SU-DHL-6 (cell line): Measurements from ENCODE around the gene NYAP2.

Experiments
- H2AFZ ChIP-seq: fragments of 200-600 bp; sonication (generic); 2 replicates; pipeline ENCODE4 v1.6.1; 2014; ENCODE audit warnings: low read depth, mild to moderate bottlenecking, moderate library complexity, mixed read lengths, antibody characterized with exemption, low read length; ENCODE audit not compliant: severe bottlenecking
- H3F3A ChIP-seq: fragments of 200-600 bp; shearing (Covaris generic); 2 replicates; pipeline ENCODE4 v1.6.0; 2016; ENCODE audit warnings: antibody characterized with exemption, mild to moderate bottlenecking; ENCODE audit not compliant: insufficient read depth
- H3K27ac ChIP-seq: fragments of 200-600 bp; sonication (generic); 2 replicates; pipeline ENCODE4 v1.5.1; 2016; ENCODE audit warnings: low read depth, mild to moderate bottlenecking, low read length, moderate library complexity, mixed read lengths
- H3K27me3 ChIP-seq: fragments of 200-600 bp; sonication (generic), shearing (Covaris generic); 2 replicates; pipeline ENCODE4 v1.6.0; 2014; ENCODE audit warnings: mild to moderate bottlenecking, low read length
- H3K36me3 ChIP-seq: fragments of 200-600 bp; sonication (generic); 2 replicates; pipeline ENCODE4 v1.6.1; 2014; ENCODE audit warnings: mild to moderate bottlenecking, low read length, mixed read lengths
- H3K4me2 ChIP-seq: fragments of 300-600, 200-600 bp; shearing (Covaris generic), sonication (generic); 2 replicates; pipeline ENCODE4 v1.6.0; 2014; ENCODE audit warnings: low read length, low read depth, mild to moderate bottlenecking; ENCODE audit not compliant: poor library complexity, severe bottlenecking
- H3K4me3 ChIP-seq: fragments of 200-600 bp; sonication (generic); 2 replicates; pipeline ENCODE4 v1.5.1; 2014; ENCODE audit warnings: antibody characterized with exemption, low read length, mild to moderate bottlenecking, mixed read lengths; ENCODE audit not compliant: insufficient read depth, poor library complexity, severe bottlenecking
- H3K79me2 ChIP-seq: fragments of 200-600 bp; sonication (generic); 2 replicates; pipeline ENCODE4 v1.6.1; 2014; ENCODE audit warnings: mild to moderate bottlenecking, low read length, moderate library complexity; ENCODE audit not compliant: insufficient read depth
- H3K9ac ChIP-seq: fragments of 200-600 bp; sonication (generic); 2 replicates; pipeline ENCODE4 v1.7.0; 2014; ENCODE audit warnings: mild to moderate bottlenecking, low read length
- H3K9me2 ChIP-seq: fragments of 200-600 bp; sonication (generic); replicated peaks from 2 replicates; pipeline ENCODE4 v1.6.1; 2014; ENCODE audit warnings: low read length; ENCODE audit not compliant: insufficient read depth
- H3K9me3 ChIP-seq: fragments of 200-600 bp; sonication (generic); 2 replicates; pipeline ENCODE4 v1.6.1; 2014; ENCODE audit warnings: low read length, mixed read lengths; ENCODE audit not compliant: insufficient read depth
- H4K20me1 ChIP-seq: fragments of 200-600 bp; sonication (generic); 2 replicates; pipeline ENCODE4 v1.6.1; 2014; ENCODE audit warnings: low read depth, mild to moderate bottlenecking, antibody characterized with exemption, low read length, moderate library complexity, mixed read lengths
- CTCF ChIP-seq: fragments of 200-600 bp; sonication (generic); IDR thresholded peaks from one replicate; pipeline ENCODE4 v1.5.1; 2017; ENCODE audit warnings: antibody characterized with exemption, mild to moderate bottlenecking, low read length, moderate library complexity; ENCODE audit not compliant: insufficient read depth, poor library complexity, severe bottlenecking
- EZH2phosphoT487 ChIP-seq: fragments of 200-600 bp; sonication (generic), shearing (Covaris generic); conservative IDR thresholded peaks from 2 replicates; pipeline ENCODE4 v1.6.1; 2018; ENCODE audit warnings: mild to moderate bottlenecking, antibody characterized with exemption, low read length, moderate library complexity, mixed read lengths

Gene NYAP2

GRCh38 chr2:225437319-225437718, 37.8 kb downstream of the NYAP2 start:
- no peak overlapping the region for H2AFZ ChIP-seq
- no peak overlapping the region for H3K4me3 ChIP-seq
- no peaks in the 10 kb centered on the region for H3K9me3 ChIP-seq
- no peaks in the 10 kb centered on the region for H3K79me2 ChIP-seq
- no peaks in the 10 kb centered on the region for H3F3A ChIP-seq
- no peaks in the 10 kb centered on the region for H4K20me1 ChIP-seq
- H3K4me2 ChIP-seq = no peak overlapping the region
- TF ChIP-seq EZH2phosphoT487 (no peak), CTCF (no peak)
- no peak overlapping the region for H3K9ac ChIP-seq
- no peak overlapping the region for H3K27ac ChIP-seq
- H3K36me3 ChIP-seq = no peaks in the 10 kb centered on the region
- H3K27me3 ChIP-seq = no peaks in the 10 kb centered on the region
- no peaks in the 10 kb centered on the region for H3K9me2 ChIP-seq

DNA sequence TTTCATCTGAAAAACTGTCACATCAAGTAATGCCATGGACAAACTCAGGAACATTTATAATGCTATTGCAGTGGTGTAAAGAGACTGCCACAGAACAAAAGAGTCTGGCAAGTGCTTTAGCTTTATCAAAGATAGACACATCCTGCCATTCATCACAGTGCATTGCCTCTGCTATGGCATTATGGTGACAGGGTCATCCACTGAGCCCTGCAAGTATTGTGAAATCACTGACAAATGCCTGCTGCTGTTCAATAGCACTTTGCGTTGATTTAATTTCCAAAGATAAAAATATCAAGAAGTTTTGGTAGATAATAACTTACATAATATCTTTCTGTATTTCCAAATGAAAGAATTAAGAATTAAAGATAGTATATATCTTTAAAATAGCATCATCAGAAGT, 38.7 kb downstream of the NYAP2 start:
- no peaks in the 10 kb centered on the region for H3F3A ChIP-seq
- no peaks in the 10 kb centered on the region for H3K79me2 ChIP-seq
- no peaks in the 10 kb centered on the region for H3K9me3 ChIP-seq
- TF ChIP-seq EZH2phosphoT487 = no peak
- no peak for TF ChIP-seq CTCF
- no peaks in the 10 kb centered on the region for H3K36me3 ChIP-seq
- H3K9me2 ChIP-seq = no peaks in the 10 kb centered on the region
- H3K27me3 ChIP-seq = no peaks in the 10 kb centered on the region
- H3K4me3 ChIP-seq = no peak overlapping the region
- H3K4me2 ChIP-seq = no peak overlapping the region
- no peaks in the 10 kb centered on the region for H4K20me1 ChIP-seq
- H3K9ac ChIP-seq = no peak overlapping the region
- H2AFZ ChIP-seq = no peak overlapping the region
- no peak overlapping the region for H3K27ac ChIP-seq

- Histone ChIP-seq H3K4me2 (no peak overlapping the region), H3K27me3 (no peaks in the 10 kb centered on the region; the same call in 1 of the 2 replicates), H3K27ac (no peak overlapping the region), H3K9me2 (no peaks in the 10 kb centered on the region), H3K9me3 (no peaks in the 10 kb centered on the region), H3K9ac (no peak overlapping the region), H4K20me1 (no peaks in the 10 kb centered on the region), H3K36me3 (no peaks in the 10 kb centered on the region), H3K79me2 (no peaks in the 10 kb centered on the region), H3F3A (no peaks in the 10 kb centered on the region), H2AFZ (no peak overlapping the region), H3K4me3 (no peak overlapping the region)
- TF ChIP-seq EZH2phosphoT487 (no peak), CTCF (no peak)
These were observed 53.2 kb downstream of the NYAP2 start for GRCh38 chr2:225452677-225453076.
